HCT116 (cell line): Measurements from ENCODE around the gene KRT38. TPM values are rescaled to one million over a fixed set of nuclear protein-coding genes. Genes with fewer than 3 reads are reported as not detected.

ENCODE experiments used
- ATAC-seq: fragments of 200-7000 bp; cut with Tn5 transposase; 2 replicates; pipeline ENCODE4 v1.9.1; 2020; ENCODE audit warnings: mild to moderate bottlenecking, moderate library complexity
- BruUV-seq: library from RNA; stranded (reverse); fragments of 400-500 nt; replicated peaks from 2 replicates; lab custom pipeline; 2021; lab: Mats Ljungman, UMichigan
- CTCF ChIA-PET: fragments of 300-600 bp; sonication (Branson Sonifier 250); formaldehyde crosslinking; loops from one replicate; lab custom pipeline; 2021; ENCODE audit warnings: antibody characterized with exemption; lab: Charles Lee
- POLR2A ChIA-PET: fragments of 300-600, 350-600 bp; sonication (Branson Sonifier 250); formaldehyde crosslinking; loops from one replicate; lab custom pipeline; 2021; ENCODE audit warnings: antibody characterized with exemption; lab: Charles Lee
- RAD21 ChIA-PET, 2 experiments: fragments of 300-600 bp; sonication (Branson Sonifier 250); formaldehyde crosslinking; loops; one replicate each; lab custom pipeline; 2023; ENCODE audit warnings: low total read pairs in 2 of 2; ENCODE audit not compliant: uncharacterized antibody in 2 of 2, unreplicated experiment in 2 of 2, low non-redundant PET in 1 of 2; lab: Charles Lee
- DNase-seq: peaks from one replicate; pipeline ENCODE4 v3.0.0-alpha.2; 2010; ENCODE audit warnings: low read depth, low spot score
- H2AFZ ChIP-seq: fragments of 200-600 bp; shearing (Covaris generic), sonication (generic); 2 replicates; pipeline ENCODE4 v1.6.1; 2017; ENCODE audit warnings: low read depth, mixed run types, mixed read lengths, antibody characterized with exemption, low read length; ENCODE audit not compliant: poor library complexity, severe bottlenecking
- H3K27ac ChIP-seq: 2 replicates; pipeline ENCODE4 v1.5.1; 2012; ENCODE audit warnings: low read depth, low read length
- H3K27me3 ChIP-seq: fragments of 200-600 bp; sonication (generic); 2 replicates; pipeline ENCODE4 v1.6.1; 2016; ENCODE audit warnings: mixed run types, low read length, mixed read lengths; ENCODE audit not compliant: insufficient read depth
- H3K36me3 ChIP-seq, 2 experiments: fragments of 200-500 bp in 1 of 2; fragments of 200-600 bp in 1 of 2; sonication (Bioruptor generic) in 1 of 2; sonication (generic) in 1 of 2; 2 replicates each; pipeline versions ENCODE4 v1.5.1 to v1.6.1; 2014 to 2016; ENCODE audit warnings: low read length in 2 of 2, inconsistent platforms in 1 of 2, mixed read lengths in 1 of 2, mixed run types in 1 of 2; ENCODE audit not compliant: insufficient read depth in 2 of 2, control insufficient read depth in 1 of 2
- H3K4me1 ChIP-seq, 2 experiments: fragments of 200-600 bp in 1 of 2; sonication (generic) in 1 of 2; 2 replicates each; pipeline versions ENCODE4 v1.5.1 to v1.6.1; 2012 to 2017; ENCODE audit warnings: low read length in 2 of 2, inconsistent platforms in 1 of 2, mild to moderate bottlenecking in 1 of 2, mixed read lengths in 1 of 2, mixed run types in 1 of 2, moderate library complexity in 1 of 2; ENCODE audit not compliant: insufficient read depth in 2 of 2, control insufficient read depth in 1 of 2
- H3K4me2 ChIP-seq: fragments of 200-600 bp; sonication (generic); 2 replicates; pipeline ENCODE4 v1.6.1; 2017; ENCODE audit warnings: mixed run types, low read length, mixed read lengths
- H3K4me3 ChIP-seq, 2 experiments: fragments of 200-600 bp in 1 of 2; sonication (generic) in 1 of 2; replicated peaks in 1 of 2; 2 replicates each; pipeline ENCODE4 v1.5.1; 2011 to 2016; ENCODE audit warnings: low read length in 2 of 2, control low read depth in 1 of 2, low read depth in 1 of 2, mild to moderate bottlenecking in 1 of 2, mixed read lengths in 1 of 2, mixed run types in 1 of 2
- H3K79me2 ChIP-seq: fragments of 200-600 bp; sonication (generic); 2 replicates; pipeline ENCODE4 v1.6.1; 2017; ENCODE audit warnings: mild to moderate bottlenecking, mixed run types, low read length, moderate library complexity, mixed read lengths; ENCODE audit not compliant: insufficient read depth
- H3K9ac ChIP-seq: fragments of 200-600 bp; sonication (generic); 2 replicates; pipeline ENCODE4 v1.6.1; 2016; ENCODE audit warnings: low read length, mixed read lengths
- H3K9me2 ChIP-seq: fragments of 200-600 bp; sonication (generic), shearing (Covaris generic); 2 replicates; pipeline ENCODE4 v1.6.1; 2017; ENCODE audit warnings: mixed run types, mild to moderate bottlenecking, moderate library complexity; ENCODE audit not compliant: insufficient read depth
- H3K9me3 ChIP-seq, 2 experiments: fragments of 200-500 bp in 1 of 2; fragments of 200-600 bp in 1 of 2; sonication (Bioruptor generic) in 1 of 2; sonication (generic) in 1 of 2; 2 replicates each; pipeline ENCODE4 v1.6.1; 2014 to 2017; ENCODE audit warnings: low read length in 2 of 2, mixed read lengths in 2 of 2, inconsistent platforms in 1 of 2, low read depth in 1 of 2, mild to moderate bottlenecking in 1 of 2, mixed run types in 1 of 2, moderate library complexity in 1 of 2; ENCODE audit not compliant: control insufficient read depth in 1 of 2, insufficient read depth in 1 of 2
- H4K20me1 ChIP-seq: fragments of 200-600 bp; sonication (generic), shearing (Covaris generic); 2 replicates; pipeline ENCODE4 v1.6.1; 2017; ENCODE audit warnings: mixed run types, mild to moderate bottlenecking, moderate library complexity; ENCODE audit not compliant: insufficient read depth
- CBX3 ChIP-seq: IDR thresholded peaks from 2 replicates; pipeline ENCODE4 v1.6.1; 2012; ENCODE audit warnings: low read depth
- CEBPB ChIP-seq: IDR thresholded peaks from 2 replicates; pipeline ENCODE4 v1.6.1; 2012; ENCODE audit warnings: low read depth
- EGR1 ChIP-seq: IDR thresholded peaks from 2 replicates; pipeline ENCODE4 v1.6.1; 2012; ENCODE audit warnings: low read depth
- ELF1 ChIP-seq: IDR thresholded peaks from 2 replicates; pipeline ENCODE4 v1.6.1; 2012; ENCODE audit warnings: low read depth, borderline replicate concordance
- EZH2phosphoT487 ChIP-seq: fragments of 200-600 bp; IDR thresholded peaks from 2 replicates; pipeline ENCODE4 v1.6.1; 2018; ENCODE audit warnings: antibody characterized with exemption, borderline replicate concordance
- FOSL1 ChIP-seq: IDR thresholded peaks from 2 replicates; pipeline ENCODE4 v1.6.1; 2012; ENCODE audit warnings: low read depth
- JUND ChIP-seq: IDR thresholded peaks from 2 replicates; pipeline ENCODE4 v1.6.1; 2012
- POLR2A ChIP-seq: IDR thresholded peaks from 2 replicates; pipeline ENCODE4 v1.7.0; 2011; ENCODE audit warnings: borderline replicate concordance; ENCODE audit not compliant: insufficient read depth, insufficient read length; ENCODE audit errors: extremely low read depth
- POLR2AphosphoS5 ChIP-seq: IDR thresholded peaks from 2 replicates; pipeline ENCODE4 v1.6.1; 2011; ENCODE audit warnings: mild to moderate bottlenecking, low read depth, low read length, moderate library complexity
- SP1 ChIP-seq: IDR thresholded peaks from 2 replicates; pipeline ENCODE4 v1.6.1; 2012; ENCODE audit warnings: low read depth
- TCF7L2 ChIP-seq: IDR thresholded peaks from 2 replicates; pipeline ENCODE4 v1.7.0; 2011; ENCODE audit warnings: borderline replicate concordance, inconsistent platforms; ENCODE audit not compliant: insufficient read depth, insufficient read length; ENCODE audit errors: extremely low read depth
- YY1 ChIP-seq: IDR thresholded peaks from 2 replicates; pipeline ENCODE4 v1.6.1; 2011; ENCODE audit warnings: low read length, low read depth, moderate library complexity, mild to moderate bottlenecking; ENCODE audit not compliant: insufficient replicate concordance; ENCODE audit errors: extremely low read depth
- ZNF274 ChIP-seq: fragments of 200-500 bp; sonication (Bioruptor generic); IDR thresholded peaks from 2 replicates; pipeline ENCODE4 v1.6.1; 2014; ENCODE audit warnings: mild to moderate bottlenecking, low read depth, low read length, inconsistent platforms
- intact Hi-C: fragments of 100-400 bp; cut with micrococcal nuclease; formaldehyde crosslinking; loops from 2 replicates; pipeline ENCODE4 v1.10.0; 2022
- total RNA-seq: library from RNA; stranded (reverse); gene quantifications from one replicate; pipeline ENCODE4 v1.2.1, GENCODE V29; 2021; ENCODE audit not compliant: unreplicated experiment
- TF ChIP-seq, protein P1 (sequence below): IDR thresholded peaks from 2 replicates; pipeline ENCODE4 v1.6.1; 2012
- TF ChIP-seq, protein P2 (sequence below): IDR thresholded peaks from 2 replicates; pipeline ENCODE4 v1.6.1; 2012; ENCODE audit warnings: low read depth
- TF ChIP-seq, protein P3 (sequence below), 3 experiments: fragments of 200-600 bp in 1 of 3; sonication (generic) in 1 of 3; IDR thresholded peaks in 2 of 3; conservative IDR thresholded peaks in 1 of 3; 2 replicates each; pipeline ENCODE4 v1.5.1; 2012 to 2017; ENCODE audit warnings: low read depth in 2 of 3, low read length in 2 of 3, antibody characterized with exemption in 1 of 3, borderline replicate concordance in 1 of 3, control low read depth in 1 of 3, mild to moderate bottlenecking in 1 of 3, mixed read lengths in 1 of 3, mixed run types in 1 of 3, moderate library complexity in 1 of 3; ENCODE audit not compliant: insufficient read depth in 1 of 3

KRT38 gene
- total RNA-seq, 1 experiment from 2014 or later: not detected

DNA sequence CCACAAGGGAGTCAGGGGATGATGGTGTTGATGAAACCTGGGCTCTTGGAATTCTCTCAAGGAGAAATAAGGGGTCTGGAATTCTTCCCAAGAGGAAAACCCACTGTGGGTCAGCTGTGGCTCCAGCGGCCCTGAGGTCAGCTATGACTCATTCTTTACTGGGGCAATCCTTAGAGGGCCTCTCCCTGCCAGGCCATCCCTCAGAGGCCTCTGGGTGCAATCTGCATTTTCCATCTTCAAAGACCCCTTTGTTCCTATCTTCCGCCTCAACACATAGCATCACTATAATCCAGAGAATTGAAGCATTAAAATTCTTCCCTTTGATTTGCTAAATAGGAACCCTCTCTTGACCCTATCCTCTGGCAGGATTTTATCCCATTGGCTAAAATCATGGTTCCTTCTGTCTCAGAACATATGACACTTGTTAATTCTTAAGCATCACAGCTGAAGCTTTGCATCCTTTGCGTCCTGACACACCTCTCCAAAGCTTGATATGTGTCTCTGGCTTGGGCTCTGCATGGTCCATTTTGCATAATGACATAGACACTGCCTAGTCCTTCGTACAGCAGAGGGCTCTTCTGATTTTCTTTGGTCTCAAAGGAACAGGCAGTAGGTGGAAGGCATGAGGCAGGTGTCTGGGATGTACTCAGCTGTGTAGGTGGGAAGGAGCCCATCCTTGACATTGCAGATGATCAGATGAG, 12.0 kb downstream of the KRT38 start:
- RAD21 ChIA-PET: interaction anchor here in 1 of 2 experiments (0.7 kb wide), 1 partner anchor 15 kb away, joined by 3 read pairs; no protein-coding TSS in a partner anchor
- Histone ChIP-seq H3K9ac (no peak overlapping the region), H3K4me3 (no peak overlapping the region), H3K36me3 (no peaks in the 10 kb centered on the region), H3K79me2 (no peaks in the 10 kb centered on the region), H3K9me3 (no peaks in the 10 kb centered on the region), H2AFZ (no peak overlapping the region), H4K20me1 (no peaks in the 10 kb centered on the region), H3K27me3 (no peaks in the 10 kb centered on the region), H3K9me2 (no peaks in the 10 kb centered on the region), H3K4me1 (peaks cover 11 to 13% of the 10 kb centered on the region in 2 experiments), H3K27ac (no peak overlapping the region), H3K4me2 (peak overlapping the region; percentile 45)
- DNase-seq: no peak
- intact Hi-C loops: no loop called here
- BruUV-seq: no TSS peak
- POLR2A ChIA-PET: no interaction called here
- TF ChIP-seq YY1 (no peak), SP1 (0 out of 2 replicates have a peak, but pooled peaks have one; percentile 28), ELF1 (no peak), POLR2AphosphoS5 (no peak), ZNF274 (no peak), EGR1 (no peak), FOSL1 (peak; percentile 70), POLR2A (no peak), JUND (0 out of 2 replicates have a peak, but pooled peaks have one; percentile 47), TCF7L2 (no peak), CBX3 (no peak), CEBPB (no peak), EZH2phosphoT487 (no peak)
- TF ChIP-seq, protein P1, sequence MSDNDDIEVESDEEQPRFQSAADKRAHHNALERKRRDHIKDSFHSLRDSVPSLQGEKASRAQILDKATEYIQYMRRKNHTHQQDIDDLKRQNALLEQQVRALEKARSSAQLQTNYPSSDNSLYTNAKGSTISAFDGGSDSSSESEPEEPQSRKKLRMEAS: no peak
- TF ChIP-seq, protein P2, sequence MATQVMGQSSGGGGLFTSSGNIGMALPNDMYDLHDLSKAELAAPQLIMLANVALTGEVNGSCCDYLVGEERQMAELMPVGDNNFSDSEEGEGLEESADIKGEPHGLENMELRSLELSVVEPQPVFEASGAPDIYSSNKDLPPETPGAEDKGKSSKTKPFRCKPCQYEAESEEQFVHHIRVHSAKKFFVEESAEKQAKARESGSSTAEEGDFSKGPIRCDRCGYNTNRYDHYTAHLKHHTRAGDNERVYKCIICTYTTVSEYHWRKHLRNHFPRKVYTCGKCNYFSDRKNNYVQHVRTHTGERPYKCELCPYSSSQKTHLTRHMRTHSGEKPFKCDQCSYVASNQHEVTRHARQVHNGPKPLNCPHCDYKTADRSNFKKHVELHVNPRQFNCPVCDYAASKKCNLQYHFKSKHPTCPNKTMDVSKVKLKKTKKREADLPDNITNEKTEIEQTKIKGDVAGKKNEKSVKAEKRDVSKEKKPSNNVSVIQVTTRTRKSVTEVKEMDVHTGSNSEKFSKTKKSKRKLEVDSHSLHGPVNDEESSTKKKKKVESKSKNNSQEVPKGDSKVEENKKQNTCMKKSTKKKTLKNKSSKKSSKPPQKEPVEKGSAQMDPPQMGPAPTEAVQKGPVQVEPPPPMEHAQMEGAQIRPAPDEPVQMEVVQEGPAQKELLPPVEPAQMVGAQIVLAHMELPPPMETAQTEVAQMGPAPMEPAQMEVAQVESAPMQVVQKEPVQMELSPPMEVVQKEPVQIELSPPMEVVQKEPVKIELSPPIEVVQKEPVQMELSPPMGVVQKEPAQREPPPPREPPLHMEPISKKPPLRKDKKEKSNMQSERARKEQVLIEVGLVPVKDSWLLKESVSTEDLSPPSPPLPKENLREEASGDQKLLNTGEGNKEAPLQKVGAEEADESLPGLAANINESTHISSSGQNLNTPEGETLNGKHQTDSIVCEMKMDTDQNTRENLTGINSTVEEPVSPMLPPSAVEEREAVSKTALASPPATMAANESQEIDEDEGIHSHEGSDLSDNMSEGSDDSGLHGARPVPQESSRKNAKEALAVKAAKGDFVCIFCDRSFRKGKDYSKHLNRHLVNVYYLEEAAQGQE: no peak
- TF ChIP-seq, protein P3, sequence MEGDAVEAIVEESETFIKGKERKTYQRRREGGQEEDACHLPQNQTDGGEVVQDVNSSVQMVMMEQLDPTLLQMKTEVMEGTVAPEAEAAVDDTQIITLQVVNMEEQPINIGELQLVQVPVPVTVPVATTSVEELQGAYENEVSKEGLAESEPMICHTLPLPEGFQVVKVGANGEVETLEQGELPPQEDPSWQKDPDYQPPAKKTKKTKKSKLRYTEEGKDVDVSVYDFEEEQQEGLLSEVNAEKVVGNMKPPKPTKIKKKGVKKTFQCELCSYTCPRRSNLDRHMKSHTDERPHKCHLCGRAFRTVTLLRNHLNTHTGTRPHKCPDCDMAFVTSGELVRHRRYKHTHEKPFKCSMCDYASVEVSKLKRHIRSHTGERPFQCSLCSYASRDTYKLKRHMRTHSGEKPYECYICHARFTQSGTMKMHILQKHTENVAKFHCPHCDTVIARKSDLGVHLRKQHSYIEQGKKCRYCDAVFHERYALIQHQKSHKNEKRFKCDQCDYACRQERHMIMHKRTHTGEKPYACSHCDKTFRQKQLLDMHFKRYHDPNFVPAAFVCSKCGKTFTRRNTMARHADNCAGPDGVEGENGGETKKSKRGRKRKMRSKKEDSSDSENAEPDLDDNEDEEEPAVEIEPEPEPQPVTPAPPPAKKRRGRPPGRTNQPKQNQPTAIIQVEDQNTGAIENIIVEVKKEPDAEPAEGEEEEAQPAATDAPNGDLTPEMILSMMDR (IDR thresholded peaks at IDR 0.05 in 2 of 3, conservative IDR thresholded peaks at IDR 0.05 in 1 of 3; ENCODE audit: borderline replicate concordance in 1 of 3, insufficient read depth in 1 of 3, low read depth in 2 of 3, low read length in 2 of 3): no peak
- CTCF ChIA-PET: no interaction called here
- peak; percentile 83 for ATAC-seq
